ENCODE measurements around the gene PTBP3.

DNA sequence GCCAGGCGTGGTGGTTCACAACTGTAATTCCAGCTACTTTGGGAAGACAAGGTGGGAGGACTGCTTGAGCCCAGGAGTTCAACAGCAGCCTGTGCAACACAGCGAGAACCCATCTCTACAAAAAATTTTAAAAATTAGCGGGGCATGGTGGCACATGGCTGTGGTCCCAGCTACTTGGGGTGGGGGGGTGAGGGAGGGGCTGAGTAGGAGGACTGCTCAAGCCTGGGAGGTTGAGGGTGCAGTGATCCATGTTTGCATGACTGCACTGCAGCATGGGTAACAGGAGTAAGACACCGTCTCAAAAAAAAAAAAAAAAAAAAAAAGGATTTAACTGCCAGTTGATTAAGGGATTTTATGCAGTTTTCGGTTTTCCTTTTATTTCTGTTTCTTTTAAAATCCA, 65.0 kb downstream of the PTBP3 start:
- TF ChIP-seq, protein P1, sequence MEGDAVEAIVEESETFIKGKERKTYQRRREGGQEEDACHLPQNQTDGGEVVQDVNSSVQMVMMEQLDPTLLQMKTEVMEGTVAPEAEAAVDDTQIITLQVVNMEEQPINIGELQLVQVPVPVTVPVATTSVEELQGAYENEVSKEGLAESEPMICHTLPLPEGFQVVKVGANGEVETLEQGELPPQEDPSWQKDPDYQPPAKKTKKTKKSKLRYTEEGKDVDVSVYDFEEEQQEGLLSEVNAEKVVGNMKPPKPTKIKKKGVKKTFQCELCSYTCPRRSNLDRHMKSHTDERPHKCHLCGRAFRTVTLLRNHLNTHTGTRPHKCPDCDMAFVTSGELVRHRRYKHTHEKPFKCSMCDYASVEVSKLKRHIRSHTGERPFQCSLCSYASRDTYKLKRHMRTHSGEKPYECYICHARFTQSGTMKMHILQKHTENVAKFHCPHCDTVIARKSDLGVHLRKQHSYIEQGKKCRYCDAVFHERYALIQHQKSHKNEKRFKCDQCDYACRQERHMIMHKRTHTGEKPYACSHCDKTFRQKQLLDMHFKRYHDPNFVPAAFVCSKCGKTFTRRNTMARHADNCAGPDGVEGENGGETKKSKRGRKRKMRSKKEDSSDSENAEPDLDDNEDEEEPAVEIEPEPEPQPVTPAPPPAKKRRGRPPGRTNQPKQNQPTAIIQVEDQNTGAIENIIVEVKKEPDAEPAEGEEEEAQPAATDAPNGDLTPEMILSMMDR (IDR thresholded peaks at IDR 0.05): no peak
- no peak for TF ChIP-seq POLR2A (IDR thresholded peaks at IDR 0.05)

Measured in vagina (tissue), 2 donors.